HUDEP-2 (cell line): ENCODE results near the gene ZCWPW2.

Source experiments
- DNase-seq, 76 experiments: peaks; one replicate each; lab custom pipeline; 2025; ENCODE audit not compliant: unreplicated experiment in 76 of 76; lab: John Stamatoyannopoulos, UW

Gene ZCWPW2

DNA sequence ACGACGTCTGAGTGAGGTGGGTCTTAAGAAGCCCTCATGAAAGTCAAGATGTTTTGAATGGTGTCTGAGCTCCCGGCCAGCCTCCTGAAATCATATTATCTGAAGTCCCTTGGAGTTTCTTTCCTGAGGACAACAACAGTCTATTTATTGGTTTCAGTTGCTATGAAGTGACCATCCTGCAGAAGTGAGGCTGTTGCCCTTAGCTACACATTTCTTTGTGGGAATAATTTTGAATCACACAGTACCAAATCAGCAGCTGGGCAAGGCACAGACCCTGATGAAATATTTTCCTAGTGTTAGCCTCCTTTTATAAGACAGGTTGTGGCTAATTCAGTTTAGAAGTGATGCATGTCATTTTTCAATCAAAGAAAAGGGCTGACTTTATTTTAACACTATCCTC is 220.8 kb downstream of the ZCWPW2 start:
- no peak for DNase-seq

DNA sequence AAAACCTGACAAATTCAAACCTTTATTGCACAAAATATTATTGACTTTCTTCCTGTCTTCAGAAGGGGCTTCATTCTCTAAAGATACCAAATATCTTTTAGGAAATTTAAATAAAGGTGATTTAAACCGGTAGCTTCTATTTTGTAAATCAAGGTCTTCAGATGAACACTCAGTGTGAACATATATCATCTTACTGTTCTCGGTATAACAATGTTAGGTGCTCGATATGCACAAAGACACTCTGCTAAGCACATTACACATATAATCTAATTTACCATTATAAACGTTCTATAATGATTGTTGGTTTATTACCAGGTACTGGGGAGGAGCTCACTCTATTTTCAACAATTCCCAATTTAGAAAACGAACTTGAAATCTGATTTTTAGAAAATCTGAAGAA is 225.5 kb downstream of the ZCWPW2 start:
- no peak for DNase-seq

DNA sequence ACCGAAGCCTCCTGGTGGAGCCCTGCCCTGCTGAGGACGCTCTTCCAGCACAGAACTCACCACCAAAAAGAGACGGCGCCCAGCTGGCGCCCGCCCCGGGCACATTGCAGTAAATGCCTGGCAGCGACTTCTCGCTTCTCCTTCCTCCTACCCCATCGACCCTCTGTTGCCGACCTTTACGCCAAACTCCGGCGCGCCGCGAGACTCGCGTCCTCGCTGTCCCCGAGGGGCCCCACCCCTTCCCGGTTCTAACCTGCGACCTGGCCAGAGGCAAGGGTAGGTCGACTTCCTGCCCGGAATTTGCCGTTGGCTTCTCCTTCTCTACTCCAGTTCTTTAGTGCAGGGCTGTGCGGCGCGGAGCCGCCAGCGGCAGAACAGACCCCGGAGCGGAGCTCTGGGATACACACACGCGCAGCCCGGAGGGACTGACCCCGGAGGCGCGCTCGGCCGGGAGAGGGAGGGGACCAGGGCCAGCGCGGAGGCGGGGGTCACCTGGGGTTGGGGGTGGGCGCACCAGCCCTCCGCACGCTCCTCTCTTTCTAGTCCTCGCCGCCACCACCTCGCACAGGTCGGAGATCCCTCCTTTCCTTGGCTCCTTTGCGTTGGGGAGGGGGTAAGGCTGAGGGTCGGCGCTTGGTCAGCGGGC is 226.7 kb downstream of the ZCWPW2 start:
- DNase-seq, result no peak
